ENCODE measurements around the gene ALKBH4. TPM values are rescaled to one million over a fixed set of nuclear protein-coding genes. Genes with fewer than 3 reads are reported as not detected.

The ALKBH4 gene
- polyA plus RNA-seq, 1 donor from 2014 or later = 27.2 TPM

DNA sequence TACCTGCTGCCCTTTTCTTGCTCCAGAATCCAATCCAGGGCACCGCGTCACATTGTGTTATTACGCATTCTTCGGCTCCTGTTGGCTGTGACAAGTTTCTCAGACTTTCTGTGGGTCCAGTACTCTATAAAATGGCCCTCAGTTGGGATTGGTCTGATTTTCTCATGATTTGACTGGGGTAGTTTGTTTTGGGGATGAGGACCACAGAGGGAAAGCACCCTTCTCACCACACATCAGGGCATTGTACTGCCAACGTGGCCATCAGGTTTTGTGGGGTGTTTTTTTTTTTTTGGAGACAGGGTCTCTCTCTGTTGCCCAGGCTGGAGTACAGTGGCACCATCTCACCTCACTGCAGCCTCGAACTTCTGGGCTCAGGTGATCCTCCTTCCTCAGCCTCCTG lies 48.3 kb downstream of the ALKBH4 start:
- Histone ChIP-seq H3K36me3 (ENCODE audit: insufficient read depth, low read length) (no peaks in the 10 kb centered on the region), H3K9me3 (ENCODE audit: low read length) (no peaks in the 10 kb centered on the region), H3K27me3 (ENCODE audit: insufficient read depth, low read depth, low read length) (no peaks in the 10 kb centered on the region), H3K27ac (ENCODE audit: low read length) (no peak overlapping the region), H3K4me3 (ENCODE audit: low read length) (no peak overlapping the region), H3K9ac (ENCODE audit: low read length) (no peak overlapping the region), H3K4me2 (ENCODE audit: low read length) (no peak overlapping the region), H2AFZ (ENCODE audit: low read depth, low read length) (no peak overlapping the region), H3K79me2 (replicated peaks; ENCODE audit: insufficient read depth, low read length) (no peaks in the 10 kb centered on the region), H4K20me1 (ENCODE audit: insufficient read depth) (no peaks in the 10 kb centered on the region), H3F3A (ENCODE audit: insufficient read depth, low read length, poor library complexity, severe bottlenecking) (no peaks in the 10 kb centered on the region), H3K9me2 (ENCODE audit: insufficient read depth, low read length) (no peaks in the 10 kb centered on the region)
- TF ChIP-seq RAD21 (conservative IDR thresholded peaks at IDR 0.05) (no peak), EZH2 (IDR thresholded peaks at IDR 0.05; ENCODE audit: borderline replicate concordance, insufficient read depth, low read length, poor library complexity, severe bottlenecking) (no peak), SMC3 (conservative IDR thresholded peaks at IDR 0.05; ENCODE audit: poor library complexity) (no peak), POLR2AphosphoS5 (IDR thresholded peaks at IDR 0.05) (no peak), MXI1 (conservative IDR thresholded peaks at IDR 0.05; ENCODE audit: poor library complexity, severe bottlenecking) (no peak), TAF1 (IDR thresholded peaks at IDR 0.05; ENCODE audit: low read depth) (no peak), EP300 (conservative IDR thresholded peaks at IDR 0.05; ENCODE audit: poor library complexity, severe bottlenecking) (no peak)
- TF ChIP-seq, protein P1, sequence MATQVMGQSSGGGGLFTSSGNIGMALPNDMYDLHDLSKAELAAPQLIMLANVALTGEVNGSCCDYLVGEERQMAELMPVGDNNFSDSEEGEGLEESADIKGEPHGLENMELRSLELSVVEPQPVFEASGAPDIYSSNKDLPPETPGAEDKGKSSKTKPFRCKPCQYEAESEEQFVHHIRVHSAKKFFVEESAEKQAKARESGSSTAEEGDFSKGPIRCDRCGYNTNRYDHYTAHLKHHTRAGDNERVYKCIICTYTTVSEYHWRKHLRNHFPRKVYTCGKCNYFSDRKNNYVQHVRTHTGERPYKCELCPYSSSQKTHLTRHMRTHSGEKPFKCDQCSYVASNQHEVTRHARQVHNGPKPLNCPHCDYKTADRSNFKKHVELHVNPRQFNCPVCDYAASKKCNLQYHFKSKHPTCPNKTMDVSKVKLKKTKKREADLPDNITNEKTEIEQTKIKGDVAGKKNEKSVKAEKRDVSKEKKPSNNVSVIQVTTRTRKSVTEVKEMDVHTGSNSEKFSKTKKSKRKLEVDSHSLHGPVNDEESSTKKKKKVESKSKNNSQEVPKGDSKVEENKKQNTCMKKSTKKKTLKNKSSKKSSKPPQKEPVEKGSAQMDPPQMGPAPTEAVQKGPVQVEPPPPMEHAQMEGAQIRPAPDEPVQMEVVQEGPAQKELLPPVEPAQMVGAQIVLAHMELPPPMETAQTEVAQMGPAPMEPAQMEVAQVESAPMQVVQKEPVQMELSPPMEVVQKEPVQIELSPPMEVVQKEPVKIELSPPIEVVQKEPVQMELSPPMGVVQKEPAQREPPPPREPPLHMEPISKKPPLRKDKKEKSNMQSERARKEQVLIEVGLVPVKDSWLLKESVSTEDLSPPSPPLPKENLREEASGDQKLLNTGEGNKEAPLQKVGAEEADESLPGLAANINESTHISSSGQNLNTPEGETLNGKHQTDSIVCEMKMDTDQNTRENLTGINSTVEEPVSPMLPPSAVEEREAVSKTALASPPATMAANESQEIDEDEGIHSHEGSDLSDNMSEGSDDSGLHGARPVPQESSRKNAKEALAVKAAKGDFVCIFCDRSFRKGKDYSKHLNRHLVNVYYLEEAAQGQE (IDR thresholded peaks at IDR 0.05; ENCODE audit: borderline replicate concordance) = no peak
- TF ChIP-seq, protein P2, sequence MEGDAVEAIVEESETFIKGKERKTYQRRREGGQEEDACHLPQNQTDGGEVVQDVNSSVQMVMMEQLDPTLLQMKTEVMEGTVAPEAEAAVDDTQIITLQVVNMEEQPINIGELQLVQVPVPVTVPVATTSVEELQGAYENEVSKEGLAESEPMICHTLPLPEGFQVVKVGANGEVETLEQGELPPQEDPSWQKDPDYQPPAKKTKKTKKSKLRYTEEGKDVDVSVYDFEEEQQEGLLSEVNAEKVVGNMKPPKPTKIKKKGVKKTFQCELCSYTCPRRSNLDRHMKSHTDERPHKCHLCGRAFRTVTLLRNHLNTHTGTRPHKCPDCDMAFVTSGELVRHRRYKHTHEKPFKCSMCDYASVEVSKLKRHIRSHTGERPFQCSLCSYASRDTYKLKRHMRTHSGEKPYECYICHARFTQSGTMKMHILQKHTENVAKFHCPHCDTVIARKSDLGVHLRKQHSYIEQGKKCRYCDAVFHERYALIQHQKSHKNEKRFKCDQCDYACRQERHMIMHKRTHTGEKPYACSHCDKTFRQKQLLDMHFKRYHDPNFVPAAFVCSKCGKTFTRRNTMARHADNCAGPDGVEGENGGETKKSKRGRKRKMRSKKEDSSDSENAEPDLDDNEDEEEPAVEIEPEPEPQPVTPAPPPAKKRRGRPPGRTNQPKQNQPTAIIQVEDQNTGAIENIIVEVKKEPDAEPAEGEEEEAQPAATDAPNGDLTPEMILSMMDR (IDR thresholded peaks at IDR 0.05; ENCODE audit: poor library complexity, severe bottlenecking) = no peak

DNA sequence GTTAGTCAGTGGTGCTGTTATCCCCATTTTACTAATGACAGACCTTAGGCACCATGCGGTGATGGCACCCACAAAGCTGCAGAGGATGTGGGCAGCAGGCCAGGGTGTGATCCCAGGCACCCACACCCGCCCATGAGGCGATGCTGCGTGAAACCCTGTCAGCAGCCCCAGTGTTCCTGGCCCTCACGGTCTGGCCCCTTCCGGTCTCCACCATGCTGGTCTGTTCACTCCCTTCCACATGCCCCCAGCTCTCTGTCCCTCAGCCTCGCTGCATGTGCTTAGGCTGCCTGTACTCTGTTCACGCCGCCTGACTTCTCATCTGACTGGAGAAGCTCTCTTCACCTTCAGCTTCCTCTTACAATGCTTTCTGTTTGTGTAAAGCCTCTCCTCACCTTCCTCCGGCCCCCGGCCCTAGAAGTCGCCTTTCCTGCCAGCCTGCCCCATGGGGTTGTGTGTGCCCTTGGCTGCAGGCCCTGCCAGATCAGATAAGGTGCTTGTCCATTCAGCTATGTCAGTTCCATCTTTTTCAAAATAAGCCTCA lies 48.9 kb downstream of the ALKBH4 start:
- Histone ChIP-seq H3K4me2 (ENCODE audit: low read length) (no peak overlapping the region), H3K9ac (ENCODE audit: low read length) (no peak overlapping the region), H3K4me3 (ENCODE audit: low read length) (no peak overlapping the region), H3K79me2 (replicated peaks; ENCODE audit: insufficient read depth, low read length) (no peaks in the 10 kb centered on the region), H2AFZ (ENCODE audit: low read depth, low read length) (no peak overlapping the region), H3F3A (ENCODE audit: insufficient read depth, low read length, poor library complexity, severe bottlenecking) (no peaks in the 10 kb centered on the region), H3K9me3 (ENCODE audit: low read length) (no peaks in the 10 kb centered on the region), H3K27ac (ENCODE audit: low read length) (no peak overlapping the region), H3K9me2 (ENCODE audit: insufficient read depth, low read length) (no peaks in the 10 kb centered on the region), H4K20me1 (ENCODE audit: insufficient read depth) (no peaks in the 10 kb centered on the region), H3K27me3 (ENCODE audit: insufficient read depth, low read depth, low read length) (no peaks in the 10 kb centered on the region), H3K36me3 (ENCODE audit: insufficient read depth, low read length) (no peaks in the 10 kb centered on the region)
- no peak for TF ChIP-seq TAF1 (IDR thresholded peaks at IDR 0.05; ENCODE audit: low read depth)
- TF ChIP-seq, protein P2 (IDR thresholded peaks at IDR 0.05; ENCODE audit: poor library complexity, severe bottlenecking) = no peak
- no peak for TF ChIP-seq MXI1 (conservative IDR thresholded peaks at IDR 0.05; ENCODE audit: poor library complexity, severe bottlenecking)
- TF ChIP-seq RAD21 (conservative IDR thresholded peaks at IDR 0.05) = no peak
- no peak for TF ChIP-seq EZH2 (IDR thresholded peaks at IDR 0.05; ENCODE audit: borderline replicate concordance, insufficient read depth, low read length, poor library complexity, severe bottlenecking)
- no peak for TF ChIP-seq EP300 (conservative IDR thresholded peaks at IDR 0.05; ENCODE audit: poor library complexity, severe bottlenecking)
- TF ChIP-seq SMC3 (conservative IDR thresholded peaks at IDR 0.05; ENCODE audit: poor library complexity) = no peak
- TF ChIP-seq POLR2AphosphoS5 (IDR thresholded peaks at IDR 0.05) = no peak
- TF ChIP-seq, protein P1 (IDR thresholded peaks at IDR 0.05; ENCODE audit: borderline replicate concordance) = no peak
